Loucy (cell line): ENCODE results near the gene MRLN.

ENCODE experiments used
- H2AFZ ChIP-seq: fragments of 200-600 bp; sonication (generic); 2 replicates; pipeline ENCODE4 v1.6.0; 2016; ENCODE audit warnings: antibody characterized with exemption, mild to moderate bottlenecking, low read length, moderate library complexity
- H3F3A ChIP-seq: fragments of 200-600 bp; 2 replicates; pipeline ENCODE4 v1.6.0; 2016; ENCODE audit warnings: antibody characterized with exemption, low read depth, mild to moderate bottlenecking
- H3K27me3 ChIP-seq: fragments of 200-600 bp; sonication (generic); 2 replicates; pipeline ENCODE4 v1.6.1; 2014; ENCODE audit warnings: low read length, mild to moderate bottlenecking; ENCODE audit not compliant: insufficient read depth, poor library complexity, severe bottlenecking
- H3K36me3 ChIP-seq: fragments of 200-600 bp; sonication (generic); 2 replicates; pipeline ENCODE4 v1.6.1; 2016; ENCODE audit warnings: low read length; ENCODE audit not compliant: insufficient read depth
- H3K4me1 ChIP-seq: fragments of 200-600 bp; sonication (generic); 2 replicates; pipeline ENCODE4 v1.5.1; 2014; ENCODE audit warnings: low read length, mild to moderate bottlenecking; ENCODE audit not compliant: insufficient read depth, poor library complexity, severe bottlenecking
- H3K4me2 ChIP-seq: fragments of 200-600 bp; sonication (generic); 2 replicates; pipeline ENCODE4 v1.6.0; 2014; ENCODE audit warnings: antibody characterized with exemption, low read length, low read depth, mild to moderate bottlenecking; ENCODE audit not compliant: poor library complexity, severe bottlenecking
- H3K4me3 ChIP-seq: fragments of 200-600 bp; sonication (generic); 2 replicates; pipeline ENCODE4 v1.5.1; 2014; ENCODE audit warnings: low read length, mild to moderate bottlenecking, mixed read lengths; ENCODE audit not compliant: poor library complexity, severe bottlenecking
- H3K79me2 ChIP-seq: fragments of 200-600 bp; sonication (generic); 2 replicates; pipeline ENCODE4 v1.6.1; 2014; ENCODE audit warnings: low read length; ENCODE audit not compliant: insufficient read depth
- H3K9ac ChIP-seq: fragments of 200-600 bp; sonication (generic); 2 replicates; pipeline ENCODE4 v1.6.0; 2014; ENCODE audit warnings: mild to moderate bottlenecking, low read depth, low read length, moderate library complexity; ENCODE audit not compliant: poor library complexity, severe bottlenecking
- H3K9me2 ChIP-seq: fragments of 200-600 bp; sonication (generic); replicated peaks from 2 replicates; pipeline ENCODE4 v1.6.1; 2016; ENCODE audit warnings: low read depth, low read length, mixed read lengths
- H3K9me3 ChIP-seq: fragments of 200-600 bp; sonication (generic); 2 replicates; pipeline ENCODE4 v1.6.1; 2014; ENCODE audit warnings: mild to moderate bottlenecking, antibody characterized with exemption, low read length, low read depth; ENCODE audit not compliant: insufficient read depth
- H4K20me1 ChIP-seq: fragments of 200-600 bp; sonication (generic); 2 replicates; pipeline ENCODE4 v1.6.0; 2014; ENCODE audit warnings: antibody characterized with exemption, low read length, mild to moderate bottlenecking; ENCODE audit not compliant: insufficient read depth, poor library complexity, severe bottlenecking
- CTCF ChIP-seq: fragments of 200-600 bp; sonication (generic); conservative IDR thresholded peaks from 2 replicates; pipeline ENCODE4 v1.5.1; 2014; ENCODE audit warnings: mild to moderate bottlenecking, antibody characterized with exemption, low read length
- EZH2phosphoT487 ChIP-seq: fragments of 200-600 bp; IDR thresholded peaks from 2 replicates; pipeline ENCODE4 v1.6.1; 2018; ENCODE audit warnings: antibody characterized with exemption, mild to moderate bottlenecking, moderate library complexity, borderline replicate concordance

MRLN gene

GRCh38 chr10:59694936-59695335 lies 58.3 kb downstream of the MRLN start:
- no peak overlapping the region for H3K4me3 ChIP-seq
- H3F3A ChIP-seq: no peaks in the 10 kb centered on the region
- H3K9me3 ChIP-seq: no peaks in the 10 kb centered on the region

GRCh38 chr10:59692113-59692512 lies 61.1 kb downstream of the MRLN start:
- Histone ChIP-seq H3K9me2 (no peaks in the 10 kb centered on the region), H3F3A (no peaks in the 10 kb centered on the region), H3K27me3 (no peaks in the 10 kb centered on the region), H3K4me1 (peaks cover 3% of the 10 kb centered on the region), H2AFZ (no peak overlapping the region), H3K9ac (no peak overlapping the region), H3K79me2 (no peaks in the 10 kb centered on the region), H3K36me3 (no peaks in the 10 kb centered on the region), H3K4me2 (no peak overlapping the region), H3K4me3 (no peak overlapping the region), H4K20me1 (no peaks in the 10 kb centered on the region), H3K9me3 (no peaks in the 10 kb centered on the region)
- TF ChIP-seq EZH2phosphoT487 (no peak), CTCF (no peak)

More at GRCh38 chr10:59694936-59695335, 58.3 kb downstream of the MRLN start:
- H3K27me3 ChIP-seq: no peaks in the 10 kb centered on the region
- H3K4me2 ChIP-seq: no peak overlapping the region
- no peaks in the 10 kb centered on the region for H4K20me1 ChIP-seq
- TF ChIP-seq EZH2phosphoT487 (no peak), CTCF (no peak)
- H2AFZ ChIP-seq: no peak overlapping the region
- no peaks in the 10 kb centered on the region for H3K36me3 ChIP-seq
- H3K9ac ChIP-seq: no peak overlapping the region
- no peaks in the 10 kb centered on the region for H3K4me1 ChIP-seq
- H3K79me2 ChIP-seq: no peaks in the 10 kb centered on the region
- no peaks in the 10 kb centered on the region for H3K9me2 ChIP-seq

GRCh38 chr10:59688921-59689351 lies 64.3 kb downstream of the MRLN start:
- no peaks in the 10 kb centered on the region for H4K20me1 ChIP-seq
- peaks cover 3% of the 10 kb centered on the region for H3K4me1 ChIP-seq
- H3K9me3 ChIP-seq: no peaks in the 10 kb centered on the region
- no peaks in the 10 kb centered on the region for H3K79me2 ChIP-seq
- no peaks in the 10 kb centered on the region for H3F3A ChIP-seq
- TF ChIP-seq CTCF: no peak
- H3K36me3 ChIP-seq: no peaks in the 10 kb centered on the region
- no peak overlapping the region for H3K9ac ChIP-seq
- H2AFZ ChIP-seq: no peak overlapping the region
- no peaks in the 10 kb centered on the region for H3K27me3 ChIP-seq
- no peaks in the 10 kb centered on the region for H3K9me2 ChIP-seq
- no peak overlapping the region for H3K4me3 ChIP-seq
- no peak overlapping the region for H3K4me2 ChIP-seq
